Measurements from ENCODE around the gene CPA1. TPM values are rescaled to one million over a fixed set of nuclear protein-coding genes. Genes with fewer than 3 reads are reported as not detected.

The CPA1 gene
- total RNA-seq, 2 donors from 2014 or later: not detected

DNA sequence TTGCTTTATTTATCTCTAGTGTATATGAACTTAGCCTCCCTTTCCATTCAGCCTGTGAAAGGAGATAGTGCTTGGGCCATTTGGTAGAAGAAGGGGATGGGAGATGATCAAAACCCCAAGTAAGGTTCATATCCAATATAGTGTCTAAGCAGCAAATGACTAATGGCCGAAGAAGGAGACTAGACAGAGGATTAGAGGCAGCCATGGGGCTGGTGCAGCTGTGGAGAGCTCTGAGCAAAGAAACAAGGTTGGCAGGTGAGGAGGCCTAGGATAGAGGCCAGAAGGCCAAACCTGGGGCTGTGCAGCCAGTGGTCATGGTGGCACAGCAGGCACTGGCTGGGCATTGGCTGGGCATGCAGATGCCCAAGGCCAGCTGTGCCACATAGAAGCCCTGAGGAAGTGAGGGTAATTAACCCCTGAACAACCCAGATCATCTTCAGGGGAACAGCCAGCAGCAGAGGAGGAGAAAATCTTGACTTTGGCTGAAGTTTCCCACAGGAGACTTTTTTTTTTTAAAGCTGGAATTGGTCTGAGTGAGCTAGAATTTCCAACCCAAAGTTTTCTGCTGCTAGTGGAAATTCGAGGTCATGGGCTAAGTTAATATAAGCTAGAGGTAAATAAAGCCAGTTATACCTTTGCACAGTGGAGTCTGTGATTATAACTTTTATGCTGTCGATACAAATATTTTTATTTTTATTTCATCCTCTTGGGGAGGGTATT, 10.3 kb upstream of the CPA1 start:
- no peaks in the 10 kb centered on the region for H3K27me3 Mint-ChIP-seq (ENCODE audit: insufficient read depth)
- H3K9me3 Mint-ChIP-seq: no peaks in the 10 kb centered on the region
- H3K4me3 ChIP-seq (ENCODE audit: low read length): no peak overlapping the region
- H3K27ac Mint-ChIP-seq: no peak overlapping the region
- no peaks in the 10 kb centered on the region for H3K27me3 ChIP-seq (ENCODE audit: control insufficient read depth, insufficient read depth, low read length, poor library complexity, severe bottlenecking)
- no peaks in the 10 kb centered on the region for H3K36me3 ChIP-seq (ENCODE audit: control insufficient read depth, insufficient read depth, low read length)
- TF ChIP-seq, protein P1, sequence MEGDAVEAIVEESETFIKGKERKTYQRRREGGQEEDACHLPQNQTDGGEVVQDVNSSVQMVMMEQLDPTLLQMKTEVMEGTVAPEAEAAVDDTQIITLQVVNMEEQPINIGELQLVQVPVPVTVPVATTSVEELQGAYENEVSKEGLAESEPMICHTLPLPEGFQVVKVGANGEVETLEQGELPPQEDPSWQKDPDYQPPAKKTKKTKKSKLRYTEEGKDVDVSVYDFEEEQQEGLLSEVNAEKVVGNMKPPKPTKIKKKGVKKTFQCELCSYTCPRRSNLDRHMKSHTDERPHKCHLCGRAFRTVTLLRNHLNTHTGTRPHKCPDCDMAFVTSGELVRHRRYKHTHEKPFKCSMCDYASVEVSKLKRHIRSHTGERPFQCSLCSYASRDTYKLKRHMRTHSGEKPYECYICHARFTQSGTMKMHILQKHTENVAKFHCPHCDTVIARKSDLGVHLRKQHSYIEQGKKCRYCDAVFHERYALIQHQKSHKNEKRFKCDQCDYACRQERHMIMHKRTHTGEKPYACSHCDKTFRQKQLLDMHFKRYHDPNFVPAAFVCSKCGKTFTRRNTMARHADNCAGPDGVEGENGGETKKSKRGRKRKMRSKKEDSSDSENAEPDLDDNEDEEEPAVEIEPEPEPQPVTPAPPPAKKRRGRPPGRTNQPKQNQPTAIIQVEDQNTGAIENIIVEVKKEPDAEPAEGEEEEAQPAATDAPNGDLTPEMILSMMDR (conservative IDR thresholded peaks at IDR 0.05): no peak
- no peaks in the 10 kb centered on the region for H3K36me3 Mint-ChIP-seq (ENCODE audit: low read depth)
- whole genome bisulfite sequencing, 2 experiments (ENCODE audit: insufficient coverage in 1 of 2, insufficient read length in 1 of 2): 58 to 75% methylated on average over 2 to 3 of the region's 3 CpGs
- H3K9me3 ChIP-seq (ENCODE audit: control insufficient read depth, low read length): no peaks in the 10 kb centered on the region
- H3K27ac ChIP-seq (ENCODE audit: low read depth, low read length): no peak overlapping the region
- peaks cover 5% of the 10 kb centered on the region for H3K4me1 ChIP-seq (ENCODE audit: control insufficient read depth, insufficient read depth, low read length)
- no peak overlapping the region for H3K4me3 Mint-ChIP-seq
- no peak overlapping the region for H3K9ac ChIP-seq (ENCODE audit: extremely low read depth, low read length, poor library complexity, severe bottlenecking)
- DNase-seq: no peak
- H3K4me1 Mint-ChIP-seq: peaks cover 10% of the 10 kb centered on the region

DNA sequence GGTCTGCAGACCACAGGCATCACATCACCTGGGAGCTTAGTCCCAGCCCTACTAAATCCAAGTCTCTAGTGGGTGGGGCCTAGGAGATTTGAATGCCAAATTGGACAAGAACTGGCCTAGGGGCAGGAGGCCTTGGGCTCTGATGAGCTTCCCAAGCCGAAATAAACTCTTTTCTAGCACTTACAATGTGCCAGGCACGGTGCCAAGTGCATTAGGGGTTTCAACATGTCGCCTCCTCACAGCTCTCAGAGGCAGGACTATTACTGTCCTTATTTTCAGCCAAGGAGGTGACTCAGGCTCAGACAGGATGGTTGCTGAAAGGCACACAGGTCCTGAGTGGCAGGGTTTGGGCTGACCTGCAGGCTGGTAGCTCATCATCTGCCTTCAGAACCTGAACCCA, 9.2 kb upstream of the CPA1 start:
- Mint-ChIP-seq H3K4me1 (peaks cover 5% of the 10 kb centered on the region), H3K36me3 (ENCODE audit: low read depth) (no peaks in the 10 kb centered on the region)
- peaks cover 5% of the 10 kb centered on the region for H3K4me1 ChIP-seq (ENCODE audit: control insufficient read depth, insufficient read depth, low read length)

DNA sequence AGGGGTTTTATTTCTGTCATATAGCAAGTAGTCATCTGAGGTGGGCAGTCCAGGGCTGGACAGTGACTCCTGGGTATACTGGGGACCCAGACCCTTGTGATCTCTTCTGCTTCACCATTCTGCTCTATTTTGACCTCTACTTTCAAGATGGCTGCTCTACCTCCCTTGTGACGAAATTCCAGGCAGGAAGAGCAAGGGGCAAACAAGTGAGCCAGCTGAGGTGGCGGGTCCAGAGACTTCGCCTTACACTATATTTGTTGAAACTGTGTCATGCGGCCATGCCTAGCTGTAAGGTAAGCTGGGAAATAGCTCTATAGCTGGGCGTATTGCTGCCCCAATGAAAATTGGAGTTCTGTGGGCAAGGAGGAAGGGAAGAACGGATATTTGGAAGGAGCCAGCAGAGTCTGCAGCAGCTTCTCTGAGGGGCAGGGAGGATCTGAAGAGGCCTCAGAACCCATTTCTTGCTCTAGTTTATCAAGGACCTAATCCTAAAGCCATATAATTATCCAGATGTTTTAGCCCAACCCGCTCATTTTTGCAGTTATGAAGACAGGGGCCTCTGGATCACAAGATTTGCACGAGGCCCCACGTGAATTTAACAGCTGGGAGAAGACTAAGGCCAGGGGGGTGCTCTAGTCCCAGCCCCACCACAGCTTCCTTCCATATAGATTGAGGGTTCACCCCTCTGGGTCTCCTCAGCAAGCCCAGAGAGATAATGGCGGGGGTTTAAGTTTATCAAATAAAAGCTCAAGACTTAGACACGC, 7.7 kb upstream of the CPA1 start:
- Mint-ChIP-seq H3K4me1 (peaks cover 5% of the 10 kb centered on the region), H3K9me3 (peaks cover 20% of the 10 kb centered on the region), H3K27me3 (ENCODE audit: insufficient read depth) (no peaks in the 10 kb centered on the region), H3K27ac (peak overlapping the region; percentile 94), H3K4me3 (no peak overlapping the region), H3K36me3 (ENCODE audit: low read depth) (peaks cover 5% of the 10 kb centered on the region)
- Histone ChIP-seq H3K27me3 (ENCODE audit: control insufficient read depth, insufficient read depth, low read length, poor library complexity, severe bottlenecking) (no peaks in the 10 kb centered on the region), H3K9ac (ENCODE audit: extremely low read depth, low read length, poor library complexity, severe bottlenecking) (no peak overlapping the region), H3K36me3 (ENCODE audit: control insufficient read depth, insufficient read depth, low read length) (no peaks in the 10 kb centered on the region), H3K4me1 (ENCODE audit: control insufficient read depth, insufficient read depth, low read length) (peaks cover 5% of the 10 kb centered on the region), H3K9me3 (ENCODE audit: control insufficient read depth, low read length) (no peaks in the 10 kb centered on the region), H3K4me3 (ENCODE audit: low read length) (no peak overlapping the region), H3K27ac (ENCODE audit: low read depth, low read length) (peak overlapping the region; percentile 92)
- DNase-seq: no peak
- 87 to 92% methylated on average over 10 to 11 of the region's 11 CpGs for WGBS, 2 experiments (ENCODE audit: insufficient coverage in 1 of 2, insufficient read length in 1 of 2)
- TF ChIP-seq, protein P1 (conservative IDR thresholded peaks at IDR 0.05): no peak

More for the DNA sequence above, 9.2 kb upstream of the CPA1 start:
- no peaks in the 10 kb centered on the region for H3K27me3 Mint-ChIP-seq (ENCODE audit: insufficient read depth)
- DNase-seq: no peak
- TF ChIP-seq, protein P1 (conservative IDR thresholded peaks at IDR 0.05): no peak
- Histone ChIP-seq H3K27me3 (ENCODE audit: control insufficient read depth, insufficient read depth, low read length, poor library complexity, severe bottlenecking) (no peaks in the 10 kb centered on the region), H3K9me3 (ENCODE audit: control insufficient read depth, low read length) (no peaks in the 10 kb centered on the region), H3K36me3 (ENCODE audit: control insufficient read depth, insufficient read depth, low read length) (no peaks in the 10 kb centered on the region), H3K9ac (ENCODE audit: extremely low read depth, low read length, poor library complexity, severe bottlenecking) (no peak overlapping the region), H3K4me3 (ENCODE audit: low read length) (no peak overlapping the region), H3K27ac (ENCODE audit: low read depth, low read length) (no peak overlapping the region)
- H3K4me3 Mint-ChIP-seq: no peak overlapping the region
- WGBS, 2 experiments (ENCODE audit: insufficient coverage in 1 of 2, insufficient read length in 1 of 2): 92 to 93% methylated on average over 3 of the region's 3 CpGs
- H3K9me3 Mint-ChIP-seq: peaks cover 7% of the 10 kb centered on the region
- H3K27ac Mint-ChIP-seq: no peak overlapping the region

Measured in endodermal cell (in vitro differentiated cells).